GM23338 (cell line): ENCODE data around the gene PLA2G6. TPM values are rescaled to one million over a fixed set of nuclear protein-coding genes. Genes with fewer than 3 reads are reported as not detected.
"Not testable (repeated sequence)": the region's sequence is repeated elsewhere in the genome, so short reads cannot be mapped to it uniquely, and the experiment has no call there.

Source experiments
- ATAC-seq: fragments of 200-7000 bp; cut with Tn5 transposase; 3 replicates; pipeline ENCODE4 v1.9.1; 2020
- DNase-seq: peaks from one replicate; pipeline ENCODE4 v3.0.0-alpha.2; 2015; ENCODE audit warnings: low spot score
- H2AFZ ChIP-seq: fragments of 200-600 bp; sonication (generic); 2 replicates; pipeline ENCODE4 v1.8.0; 2016; ENCODE audit warnings: antibody characterized with exemption, mild to moderate bottlenecking, moderate library complexity
- H3F3A ChIP-seq: fragments of 200-600 bp; sonication (generic); replicated peaks from 2 replicates; pipeline ENCODE4 v1.8.0; 2017; ENCODE audit warnings: antibody characterized with exemption, mixed run types, low read depth
- H3K27ac ChIP-seq: fragments of 200-600 bp; sonication (generic); 2 replicates; pipeline ENCODE4 v1.6.1; 2016; ENCODE audit warnings: low read depth
- H3K27me3 ChIP-seq: fragments of 200-600 bp; sonication (generic); 2 replicates; pipeline ENCODE4 v1.8.0; 2016; ENCODE audit warnings: mild to moderate bottlenecking, mixed run types, moderate library complexity; ENCODE audit not compliant: insufficient read depth
- H3K36me3 ChIP-seq: fragments of 200-600 bp; sonication (generic); 2 replicates; pipeline ENCODE4 v1.8.0; 2016; ENCODE audit warnings: mild to moderate bottlenecking; ENCODE audit not compliant: insufficient read depth
- H3K4me1 ChIP-seq: fragments of 200-600 bp; sonication (generic); 2 replicates; pipeline ENCODE4 v1.8.0; 2016; ENCODE audit warnings: mild to moderate bottlenecking, moderate library complexity; ENCODE audit not compliant: insufficient read depth
- H3K4me2 ChIP-seq: fragments of 200-600 bp; sonication (generic); 2 replicates; pipeline ENCODE4 v1.7.1; 2017; ENCODE audit warnings: mixed run types
- H3K4me3 ChIP-seq: fragments of 200-600 bp; sonication (generic); 2 replicates; pipeline ENCODE4 v1.6.1; 2016; ENCODE audit warnings: mixed run types
- H3K79me2 ChIP-seq: fragments of 200-600 bp; sonication (generic); replicated peaks from 2 replicates; pipeline ENCODE4 v1.8.0; 2017; ENCODE audit warnings: mild to moderate bottlenecking; ENCODE audit not compliant: insufficient read depth
- H3K9me2 ChIP-seq: fragments of 200-600 bp; sonication (generic); 2 replicates; pipeline ENCODE4 v1.8.0; 2017; ENCODE audit not compliant: insufficient read depth
- H4K20me1 ChIP-seq: fragments of 200-600 bp; sonication (generic); replicated peaks from 2 replicates; pipeline ENCODE4 v1.8.0; 2017; ENCODE audit warnings: mild to moderate bottlenecking; ENCODE audit not compliant: insufficient read depth
- H3K27ac Mint-ChIP-seq: 2 replicates; pipeline ENCODE4 v1.8.0; 2020; ENCODE audit warnings: inconsistent platforms, mild to moderate bottlenecking, moderate library complexity, mixed read lengths
- H3K27me3 Mint-ChIP-seq: 3 replicates; pipeline ENCODE4 v1.8.0; 2022; ENCODE audit warnings: low read depth, mild to moderate bottlenecking, moderate library complexity, mixed read lengths, inconsistent platforms; ENCODE audit not compliant: insufficient read depth, poor library complexity
- H3K36me3 Mint-ChIP-seq: 3 replicates; pipeline ENCODE4 v1.8.0; 2021; ENCODE audit warnings: low read depth, mild to moderate bottlenecking, inconsistent platforms, moderate library complexity, mixed read lengths
- H3K4me1 Mint-ChIP-seq: 3 replicates; pipeline ENCODE4 v1.8.0; 2020; ENCODE audit warnings: mild to moderate bottlenecking, inconsistent platforms, mixed read lengths
- H3K4me3 Mint-ChIP-seq: 3 replicates; pipeline ENCODE4 v1.8.0; 2021; ENCODE audit warnings: moderate library complexity, mild to moderate bottlenecking, inconsistent platforms, mixed read lengths
- H3K9me3 Mint-ChIP-seq: 3 replicates; pipeline ENCODE4 v1.8.0; 2020; ENCODE audit warnings: moderate library complexity, mild to moderate bottlenecking, inconsistent platforms, mixed read lengths
- CTCF ChIP-seq, 2 experiments: fragments of 200-600 bp in 1 of 2; sonication (generic) in 1 of 2; conservative IDR thresholded peaks; 2 replicates each; pipeline versions ENCODE4 v1.5.1 to v1.6.1; 2016 to 2017; ENCODE audit warnings: antibody characterized with exemption in 2 of 2, low read depth in 2 of 2, mild to moderate bottlenecking in 2 of 2, moderate library complexity in 1 of 2
- EZH2 ChIP-seq: fragments of 200-600 bp; sonication (generic); IDR thresholded peaks from one replicate; pipeline ENCODE4 v1.8.0; 2017; ENCODE audit warnings: antibody characterized with exemption, mild to moderate bottlenecking, low read depth; ENCODE audit not compliant: unreplicated experiment
- NANOG ChIP-seq: IDR thresholded peaks from 2 replicates; pipeline ENCODE4 v1.6.1; 2016; ENCODE audit warnings: antibody characterized with exemption, borderline replicate concordance
- STAT1 ChIP-seq: IDR thresholded peaks from one replicate; pipeline ENCODE4 v1.6.1; 2016; ENCODE audit warnings: antibody characterized with exemption; ENCODE audit not compliant: unreplicated experiment
- ZNF331 ChIP-seq: fragments of 250-450 bp; sonication (Bioruptor Pico); IDR thresholded peaks from 2 replicates; pipeline ENCODE4 v1.5.0; 2020; ENCODE audit warnings: low read depth, mild to moderate bottlenecking, moderate library complexity
- ZNF462 ChIP-seq: fragments of 250-450 bp; sonication (Bioruptor Pico); IDR thresholded peaks from 2 replicates; pipeline ENCODE4 v1.5.0; 2020; ENCODE audit warnings: mild to moderate bottlenecking, moderate library complexity
- polyA plus RNA-seq: library from polyadenylated mRNA; unstranded; fragments of >200 nt; fragmentation: Nextera tagmentation; extraction: Ambion mirVana; gene quantifications from 2 replicates; pipeline ENCODE4 v1.2.1, GENCODE V29; 2016
- total RNA-seq: library from RNA; depleted of rRNA; stranded (reverse); fragments of >200 nt; shearing (Covaris generic); gene quantifications from 2 replicates; pipeline ENCODE4 v1.2.3, GENCODE V29; 2014
- TF ChIP-seq, protein P1 (sequence below): IDR thresholded peaks from 2 replicates; pipeline ENCODE4 v1.6.1; 2016; ENCODE audit warnings: antibody characterized with exemption

PLA2G6 gene
- total and polyA plus RNA-seq, 2 experiments from 2014 or later, result 4.5 to 12.6 TPM

DNA sequence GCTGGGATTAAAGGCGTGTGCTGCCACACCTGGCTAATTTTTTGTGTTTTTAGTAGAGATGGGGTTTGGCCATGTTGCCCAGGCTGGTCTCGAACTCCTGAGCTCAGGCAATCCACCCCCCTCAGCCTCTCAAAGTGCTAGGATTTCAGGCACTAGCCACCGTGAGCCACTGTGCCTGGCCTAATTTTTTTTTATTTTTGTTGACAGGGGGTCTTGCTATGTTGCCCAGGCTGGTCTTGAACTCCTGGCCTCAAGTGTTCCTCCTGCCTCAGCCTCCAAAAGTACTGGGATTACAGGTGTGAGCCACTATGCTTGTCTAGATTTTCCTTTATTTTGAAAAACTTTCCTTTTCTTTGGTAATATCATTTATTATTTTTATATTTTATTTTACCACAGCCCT, 35.5 kb downstream of the PLA2G6 start:
- H4K20me1 ChIP-seq, H3K79me2 ChIP-seq, H3K9me3 Mint-ChIP-seq, H2AFZ ChIP-seq, ATAC-seq, H3K9me2 ChIP-seq, H3F3A ChIP-seq, H3K4me1 Mint-ChIP-seq, H3K27ac ChIP-seq, H3K27me3 Mint-ChIP-seq, H3K4me2 ChIP-seq, H3K4me3 ChIP-seq, H3K4me1 ChIP-seq, DNase-seq, H3K36me3 Mint-ChIP-seq, H3K36me3 ChIP-seq, H3K27me3 ChIP-seq, H3K4me3 Mint-ChIP-seq, H3K27ac Mint-ChIP-seq: not testable (repeated sequence)

DNA sequence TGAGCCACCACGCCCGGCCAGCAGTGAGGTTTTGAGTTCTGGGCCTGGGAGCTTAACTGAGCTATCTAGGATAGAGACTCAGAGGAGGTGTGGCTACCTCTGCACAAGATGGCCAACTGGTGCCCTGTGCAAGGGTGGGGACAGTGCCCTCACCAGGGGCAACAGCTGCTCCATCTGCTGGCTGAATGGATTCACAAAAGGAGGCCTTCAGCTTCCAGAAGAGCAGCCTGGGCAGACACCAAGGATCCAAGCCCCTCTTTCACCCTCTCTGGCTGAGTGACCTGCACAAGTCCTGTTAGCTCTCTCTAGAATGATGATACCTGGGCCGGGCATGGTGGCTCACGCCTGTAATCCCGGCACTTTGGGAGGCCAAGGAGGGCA, 37.6 kb downstream of the PLA2G6 start:
- Mint-ChIP-seq H3K4me3 (no peak overlapping the region), H3K4me1 (peaks cover 6% of the 10 kb centered on the region; the same call in 2 of the 3 replicates), H3K27me3 (peaks cover 8% of the 10 kb centered on the region), H3K36me3 (peaks cover 3% of the 10 kb centered on the region; the same call in 1 of the 3 replicates), H3K9me3 (no peaks in the 10 kb centered on the region), H3K27ac (no peak overlapping the region)
- H3K27me3 ChIP-seq, result no peaks in the 10 kb centered on the region
- 0 out of 2 replicates have a peak, but pooled peaks cover 9% of the 10 kb centered on the region for H3F3A ChIP-seq
- no peak overlapping the region for H2AFZ ChIP-seq
- no peak overlapping the region for H3K4me2 ChIP-seq
- no peak for TF ChIP-seq EZH2
- TF ChIP-seq CTCF (conservative IDR thresholded peaks at IDR 0.05; ENCODE audit: low read depth in 2 of 2), result peak in 1 of 2 experiments; percentile 58; a peak in 2 of 4 replicates
- no peak for TF ChIP-seq NANOG
- no peak for TF ChIP-seq ZNF331 (CRISPR knock-in tag)
- no peak for TF ChIP-seq STAT1
- TF ChIP-seq, protein P1, sequence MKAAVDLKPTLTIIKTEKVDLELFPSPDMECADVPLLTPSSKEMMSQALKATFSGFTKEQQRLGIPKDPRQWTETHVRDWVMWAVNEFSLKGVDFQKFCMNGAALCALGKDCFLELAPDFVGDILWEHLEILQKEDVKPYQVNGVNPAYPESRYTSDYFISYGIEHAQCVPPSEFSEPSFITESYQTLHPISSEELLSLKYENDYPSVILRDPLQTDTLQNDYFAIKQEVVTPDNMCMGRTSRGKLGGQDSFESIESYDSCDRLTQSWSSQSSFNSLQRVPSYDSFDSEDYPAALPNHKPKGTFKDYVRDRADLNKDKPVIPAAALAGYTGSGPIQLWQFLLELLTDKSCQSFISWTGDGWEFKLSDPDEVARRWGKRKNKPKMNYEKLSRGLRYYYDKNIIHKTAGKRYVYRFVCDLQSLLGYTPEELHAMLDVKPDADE, result no peak
- peaks cover 3% of the 10 kb centered on the region; the same call in 1 of the 2 replicates for H3K4me1 ChIP-seq
- no peaks in the 10 kb centered on the region for H3K36me3 ChIP-seq
- ATAC-seq, result peak; percentile 53
- H3K9me2 ChIP-seq, result no peaks in the 10 kb centered on the region
- H3K79me2 ChIP-seq, result no peaks in the 10 kb centered on the region
- H4K20me1 ChIP-seq, result no peaks in the 10 kb centered on the region; the same call in 1 of the 2 replicates
- DNase-seq, result peak; percentile 38
- no peak overlapping the region for H3K4me3 ChIP-seq
- no peak overlapping the region for H3K27ac ChIP-seq

DNA sequence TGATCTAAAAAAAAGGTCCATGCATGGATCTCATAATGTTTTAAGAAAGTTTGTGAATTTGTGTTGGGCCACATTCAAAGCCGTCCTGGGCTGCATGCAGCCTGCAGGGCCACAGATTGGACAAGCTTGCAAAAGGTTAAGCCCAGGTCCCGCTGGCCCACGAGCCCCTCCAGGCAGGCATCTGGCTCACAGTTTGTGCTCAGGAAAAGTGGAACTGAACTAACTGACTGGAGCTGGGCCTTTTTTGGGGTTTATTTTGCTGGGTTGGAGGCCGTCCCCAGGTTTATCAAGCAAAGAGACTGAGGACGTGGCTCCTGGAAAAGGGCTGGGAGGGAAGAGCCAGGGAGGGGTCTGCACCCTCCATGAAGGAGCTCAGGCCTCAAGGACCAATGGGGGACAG, 39.0 kb downstream of the PLA2G6 start:
- H3K4me1 Mint-ChIP-seq, result peaks cover 5% of the 10 kb centered on the region; the same call in 2 of the 3 replicates
- peaks cover 3% of the 10 kb centered on the region; the same call in 1 of the 3 replicates for H3K36me3 Mint-ChIP-seq
- Histone ChIP-seq H2AFZ (no peak overlapping the region), H3K4me1 (peaks cover 3% of the 10 kb centered on the region; the same call in 1 of the 2 replicates), H3K79me2 (no peaks in the 10 kb centered on the region), H3K27ac (no peak overlapping the region; the same call in 1 of the 2 replicates), H4K20me1 (no peaks in the 10 kb centered on the region; the same call in 1 of the 2 replicates), H3K4me2 (no peak overlapping the region), H3K27me3 (no peaks in the 10 kb centered on the region), H3K4me3 (no peak overlapping the region), H3F3A (0 out of 2 replicates have a peak, but pooled peaks cover 3% of the 10 kb centered on the region), H3K36me3 (no peaks in the 10 kb centered on the region), H3K9me2 (no peaks in the 10 kb centered on the region)
- peaks cover 3% of the 10 kb centered on the region for H3K27me3 Mint-ChIP-seq
- no peak overlapping the region for H3K4me3 Mint-ChIP-seq
- no peak for ATAC-seq
- no peak for DNase-seq
- no peak overlapping the region for H3K27ac Mint-ChIP-seq
- no peaks in the 10 kb centered on the region for H3K9me3 Mint-ChIP-seq
- no peak for TF ChIP-seq ZNF462 (CRISPR knock-in tag)
- TF ChIP-seq EZH2, result no peak
